Endothelial cell of umbilical vein (primary cell): Measurements from ENCODE around the gene CEP128.

Experiments used
- EZH2 ChIP-seq: IDR thresholded peaks from 2 replicates; pipeline ENCODE4 v1.6.1; 2012; ENCODE audit warnings: borderline replicate concordance, low read depth, mild to moderate bottlenecking, moderate library complexity, low read length, inconsistent platforms; ENCODE audit not compliant: severe bottlenecking
- FOS ChIP-seq: IDR thresholded peaks from 2 replicates; pipeline ENCODE4 v1.6.1; 2011; ENCODE audit warnings: mild to moderate bottlenecking, low read length, moderate library complexity, borderline replicate concordance; ENCODE audit not compliant: insufficient read depth
- JUN ChIP-seq: IDR thresholded peaks from 2 replicates; pipeline ENCODE4 v1.6.1; 2011; ENCODE audit warnings: borderline replicate concordance, low read depth; ENCODE audit not compliant: insufficient read length, insufficient read depth
- MAX ChIP-seq: IDR thresholded peaks from 2 replicates; pipeline ENCODE4 v1.6.1; 2011; ENCODE audit not compliant: insufficient read depth, insufficient read length
- MYC ChIP-seq: IDR thresholded peaks from one replicate; pipeline ENCODE4 v1.6.1; 2011; ENCODE audit warnings: mild to moderate bottlenecking, low read depth, low read length
- POLR2A ChIP-seq: IDR thresholded peaks from 2 replicates; pipeline ENCODE4 v1.6.1; 2012; ENCODE audit warnings: low read depth, mild to moderate bottlenecking, control low read depth, low read length
- POLR2AphosphoS5 ChIP-seq: IDR thresholded peaks from 2 replicates; pipeline ENCODE4 v1.6.1; 2012; ENCODE audit warnings: low read depth, mild to moderate bottlenecking, control low read depth, low read length, moderate library complexity; ENCODE audit not compliant: insufficient read depth
- TF ChIP-seq, protein P1 (sequence below), 2 donors: IDR thresholded peaks; 1 replicate in 1 of 2; 2 replicates in 1 of 2; pipeline ENCODE4 v1.5.1; 2011; ENCODE audit warnings: low read length in 2 of 2, mild to moderate bottlenecking in 2 of 2, moderate library complexity in 2 of 2, control low read depth in 1 of 2, inconsistent platforms in 1 of 2, low read depth in 1 of 2; ENCODE audit not compliant: insufficient read depth in 1 of 2; ENCODE audit errors: extremely low read depth in 1 of 2

GRCh38 chr14:80930095-80930494 is 11.4 kb downstream of the CEP128 start:
- TF ChIP-seq, protein P1, sequence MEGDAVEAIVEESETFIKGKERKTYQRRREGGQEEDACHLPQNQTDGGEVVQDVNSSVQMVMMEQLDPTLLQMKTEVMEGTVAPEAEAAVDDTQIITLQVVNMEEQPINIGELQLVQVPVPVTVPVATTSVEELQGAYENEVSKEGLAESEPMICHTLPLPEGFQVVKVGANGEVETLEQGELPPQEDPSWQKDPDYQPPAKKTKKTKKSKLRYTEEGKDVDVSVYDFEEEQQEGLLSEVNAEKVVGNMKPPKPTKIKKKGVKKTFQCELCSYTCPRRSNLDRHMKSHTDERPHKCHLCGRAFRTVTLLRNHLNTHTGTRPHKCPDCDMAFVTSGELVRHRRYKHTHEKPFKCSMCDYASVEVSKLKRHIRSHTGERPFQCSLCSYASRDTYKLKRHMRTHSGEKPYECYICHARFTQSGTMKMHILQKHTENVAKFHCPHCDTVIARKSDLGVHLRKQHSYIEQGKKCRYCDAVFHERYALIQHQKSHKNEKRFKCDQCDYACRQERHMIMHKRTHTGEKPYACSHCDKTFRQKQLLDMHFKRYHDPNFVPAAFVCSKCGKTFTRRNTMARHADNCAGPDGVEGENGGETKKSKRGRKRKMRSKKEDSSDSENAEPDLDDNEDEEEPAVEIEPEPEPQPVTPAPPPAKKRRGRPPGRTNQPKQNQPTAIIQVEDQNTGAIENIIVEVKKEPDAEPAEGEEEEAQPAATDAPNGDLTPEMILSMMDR (IDR thresholded peaks at IDR 0.05; ENCODE audit: extremely low read depth in 1 of 2, insufficient read depth in 1 of 2, low read depth in 1 of 2, low read length in 2 of 2) = no peak
- no peak for TF ChIP-seq MYC
- TF ChIP-seq POLR2AphosphoS5 = no peak
- no peak for TF ChIP-seq EZH2
- no peak for TF ChIP-seq POLR2A
- no peak for TF ChIP-seq JUN
- TF ChIP-seq MAX = no peak
- TF ChIP-seq FOS = no peak
